Glutamatergic neuron (in vitro differentiated cells): ENCODE measurements around the gene HP1BP3. TPM values are rescaled to one million over a fixed set of nuclear protein-coding genes. Genes with fewer than 3 reads are reported as not detected.

Experiments
- DNase-seq: peaks from one replicate; pipeline ENCODE4 v3.0.0; 2022
- H3K27ac Mint-ChIP-seq: one replicate; pipeline ENCODE4 v1.8.0; 2020; ENCODE audit warnings: mild to moderate bottlenecking, mixed read lengths, inconsistent platforms; ENCODE audit not compliant: unreplicated experiment
- H3K27me3 Mint-ChIP-seq: one replicate; pipeline ENCODE4 v1.8.0; 2020; ENCODE audit warnings: mild to moderate bottlenecking, moderate library complexity, mixed read lengths, inconsistent platforms; ENCODE audit not compliant: unreplicated experiment
- H3K36me3 Mint-ChIP-seq: one replicate; pipeline ENCODE4 v1.8.0; 2020; ENCODE audit warnings: mild to moderate bottlenecking, mixed read lengths, inconsistent platforms; ENCODE audit not compliant: unreplicated experiment
- H3K4me1 Mint-ChIP-seq: one replicate; pipeline ENCODE4 v1.8.0; 2020; ENCODE audit warnings: mild to moderate bottlenecking, low read depth, mixed read lengths, inconsistent platforms; ENCODE audit not compliant: unreplicated experiment
- H3K4me3 Mint-ChIP-seq: one replicate; pipeline ENCODE4 v1.8.0; 2020; ENCODE audit warnings: mild to moderate bottlenecking, mixed read lengths, inconsistent platforms; ENCODE audit not compliant: unreplicated experiment
- H3K9me3 Mint-ChIP-seq: one replicate; pipeline ENCODE4 v1.8.0; 2020; ENCODE audit warnings: mild to moderate bottlenecking, moderate library complexity, mixed read lengths, inconsistent platforms; ENCODE audit not compliant: unreplicated experiment
- total RNA-seq: library from RNA; stranded (reverse); fragmentation: NEBNext Ultra II Directional; extraction: Animal tissue kit (Norgen Biotek cat#: 25700); gene quantifications from one replicate; pipeline ENCODE4 v1.2.1, GENCODE V29; 2021; ENCODE audit not compliant: unreplicated experiment
- TF ChIP-seq, protein P1 (sequence below): fragments of 200-600 bp; sonication (generic); IDR thresholded peaks from one replicate; pipeline ENCODE4 v1.5.0; 2021; ENCODE audit not compliant: partially characterized antibody, unreplicated experiment

The HP1BP3 gene
- total RNA-seq, 1 donor from 2014 or later, result 192 TPM

DNA sequence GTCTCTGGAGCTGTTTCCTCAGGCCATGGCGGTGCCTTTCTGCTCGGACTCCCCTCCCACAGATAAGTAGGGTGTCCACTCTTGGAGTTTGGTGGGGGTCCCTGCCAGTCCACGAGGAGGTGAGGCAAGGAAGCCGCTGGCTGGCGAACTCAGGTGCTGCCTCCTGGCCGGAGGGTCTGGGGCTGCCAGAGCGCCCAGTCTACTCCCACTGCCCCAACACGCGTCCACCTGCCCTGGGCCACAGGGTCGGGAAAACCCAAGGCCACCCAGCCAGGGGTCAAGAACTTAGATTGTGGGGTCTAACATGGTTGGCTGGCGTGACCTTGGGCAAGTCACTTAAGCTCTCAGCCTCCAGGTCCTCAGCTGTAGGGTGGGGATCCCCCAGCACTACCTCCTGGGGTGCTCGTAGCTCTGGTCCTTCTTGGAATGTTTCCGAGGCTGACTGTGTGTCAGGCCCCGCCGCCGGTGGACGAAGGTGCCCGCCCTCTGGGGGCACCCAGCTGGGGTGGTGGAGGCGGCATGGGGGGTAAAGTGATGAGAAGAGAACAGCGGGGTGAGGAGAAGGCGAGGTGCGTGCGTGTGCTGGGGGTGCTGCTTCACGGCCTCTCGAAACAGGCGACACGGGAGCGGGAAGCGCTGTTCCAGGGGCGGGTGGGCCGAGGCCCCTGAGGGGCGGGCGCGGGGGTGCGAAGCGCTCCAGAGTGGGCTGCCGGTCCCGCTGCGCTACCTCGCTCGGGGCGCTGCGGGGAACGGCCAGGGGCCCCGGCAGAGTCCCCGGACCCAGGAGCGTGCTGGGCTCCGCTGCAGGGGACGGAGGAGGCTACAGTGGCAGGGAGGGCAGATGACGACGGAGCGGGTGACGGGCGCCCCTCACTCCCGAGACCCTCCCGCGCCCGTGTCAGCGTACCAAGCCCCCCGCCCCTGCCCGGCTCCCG lies 55.8 kb downstream of the HP1BP3 start:
- H3K4me1 Mint-ChIP-seq, result peaks cover 6% of the 10 kb centered on the region
- H3K36me3 Mint-ChIP-seq, result peaks cover 5% of the 10 kb centered on the region
- no peak for DNase-seq
- peaks cover 6% of the 10 kb centered on the region for H3K9me3 Mint-ChIP-seq
- peaks cover 16% of the 10 kb centered on the region for H3K27me3 Mint-ChIP-seq
- no peak overlapping the region for H3K4me3 Mint-ChIP-seq
- no peak overlapping the region for H3K27ac Mint-ChIP-seq
- TF ChIP-seq, protein P1, sequence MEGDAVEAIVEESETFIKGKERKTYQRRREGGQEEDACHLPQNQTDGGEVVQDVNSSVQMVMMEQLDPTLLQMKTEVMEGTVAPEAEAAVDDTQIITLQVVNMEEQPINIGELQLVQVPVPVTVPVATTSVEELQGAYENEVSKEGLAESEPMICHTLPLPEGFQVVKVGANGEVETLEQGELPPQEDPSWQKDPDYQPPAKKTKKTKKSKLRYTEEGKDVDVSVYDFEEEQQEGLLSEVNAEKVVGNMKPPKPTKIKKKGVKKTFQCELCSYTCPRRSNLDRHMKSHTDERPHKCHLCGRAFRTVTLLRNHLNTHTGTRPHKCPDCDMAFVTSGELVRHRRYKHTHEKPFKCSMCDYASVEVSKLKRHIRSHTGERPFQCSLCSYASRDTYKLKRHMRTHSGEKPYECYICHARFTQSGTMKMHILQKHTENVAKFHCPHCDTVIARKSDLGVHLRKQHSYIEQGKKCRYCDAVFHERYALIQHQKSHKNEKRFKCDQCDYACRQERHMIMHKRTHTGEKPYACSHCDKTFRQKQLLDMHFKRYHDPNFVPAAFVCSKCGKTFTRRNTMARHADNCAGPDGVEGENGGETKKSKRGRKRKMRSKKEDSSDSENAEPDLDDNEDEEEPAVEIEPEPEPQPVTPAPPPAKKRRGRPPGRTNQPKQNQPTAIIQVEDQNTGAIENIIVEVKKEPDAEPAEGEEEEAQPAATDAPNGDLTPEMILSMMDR, result no peak

DNA sequence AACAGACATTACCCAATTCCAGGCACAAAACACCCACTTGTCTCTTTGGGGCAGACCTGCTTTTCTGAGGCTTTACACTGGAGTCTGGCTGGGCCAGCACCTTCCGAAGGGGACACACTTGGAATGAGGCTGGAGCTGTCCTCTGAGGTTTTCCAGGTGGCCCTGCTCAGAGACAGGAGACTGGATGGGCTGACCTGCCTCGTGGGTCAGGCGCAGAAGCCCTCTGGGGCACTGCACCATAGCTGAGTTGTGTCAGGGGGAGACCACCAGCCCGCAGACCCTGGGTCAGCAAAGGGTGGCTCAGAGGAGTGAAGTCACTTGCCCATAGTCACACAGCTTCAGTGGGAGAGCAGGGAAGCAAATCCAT lies 56.4 kb downstream of the HP1BP3 start:
- DNase-seq, result no peak
- Mint-ChIP-seq H3K4me1 (peaks cover 6% of the 10 kb centered on the region), H3K4me3 (no peak overlapping the region), H3K9me3 (peaks cover 6% of the 10 kb centered on the region), H3K36me3 (peaks cover 5% of the 10 kb centered on the region), H3K27me3 (peaks cover 16% of the 10 kb centered on the region), H3K27ac (no peak overlapping the region)
- TF ChIP-seq, protein P1, result no peak

DNA sequence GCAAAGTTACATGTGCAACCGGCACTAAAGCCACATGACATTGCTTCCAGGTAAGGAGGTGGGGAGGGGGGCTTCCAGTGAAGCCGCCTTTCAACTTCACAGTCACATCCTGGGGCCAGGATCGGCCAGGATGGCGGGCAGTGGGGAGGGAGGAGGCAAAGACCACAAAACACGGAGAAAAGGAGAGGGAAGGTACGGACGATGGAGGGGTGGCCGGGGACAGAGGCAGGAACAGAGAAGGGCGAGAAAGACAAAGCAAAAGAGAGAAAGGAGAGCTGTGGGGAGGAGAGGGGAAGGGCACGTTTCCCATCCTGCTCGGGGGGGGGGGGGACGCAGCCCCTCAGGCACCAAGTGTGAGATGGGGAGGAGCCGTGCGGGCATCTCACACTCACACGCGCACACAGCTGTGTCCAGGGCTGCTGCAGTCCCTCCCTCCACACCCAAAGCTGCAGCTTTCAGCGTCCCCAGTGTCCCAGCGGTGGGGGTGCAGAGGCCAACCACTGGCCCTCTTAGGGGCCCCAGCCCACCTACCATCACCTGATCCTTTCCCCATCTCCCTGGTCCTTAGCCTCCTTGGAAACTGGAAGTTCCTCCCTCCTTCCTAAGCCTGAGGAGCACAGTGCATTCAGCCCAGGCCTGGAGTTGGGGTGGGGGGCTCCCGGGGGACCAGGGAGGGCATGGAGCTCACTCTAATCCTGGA lies 57.0 kb downstream of the HP1BP3 start:
- H3K27me3 Mint-ChIP-seq, result peaks cover 16% of the 10 kb centered on the region
- no peak for DNase-seq

DNA sequence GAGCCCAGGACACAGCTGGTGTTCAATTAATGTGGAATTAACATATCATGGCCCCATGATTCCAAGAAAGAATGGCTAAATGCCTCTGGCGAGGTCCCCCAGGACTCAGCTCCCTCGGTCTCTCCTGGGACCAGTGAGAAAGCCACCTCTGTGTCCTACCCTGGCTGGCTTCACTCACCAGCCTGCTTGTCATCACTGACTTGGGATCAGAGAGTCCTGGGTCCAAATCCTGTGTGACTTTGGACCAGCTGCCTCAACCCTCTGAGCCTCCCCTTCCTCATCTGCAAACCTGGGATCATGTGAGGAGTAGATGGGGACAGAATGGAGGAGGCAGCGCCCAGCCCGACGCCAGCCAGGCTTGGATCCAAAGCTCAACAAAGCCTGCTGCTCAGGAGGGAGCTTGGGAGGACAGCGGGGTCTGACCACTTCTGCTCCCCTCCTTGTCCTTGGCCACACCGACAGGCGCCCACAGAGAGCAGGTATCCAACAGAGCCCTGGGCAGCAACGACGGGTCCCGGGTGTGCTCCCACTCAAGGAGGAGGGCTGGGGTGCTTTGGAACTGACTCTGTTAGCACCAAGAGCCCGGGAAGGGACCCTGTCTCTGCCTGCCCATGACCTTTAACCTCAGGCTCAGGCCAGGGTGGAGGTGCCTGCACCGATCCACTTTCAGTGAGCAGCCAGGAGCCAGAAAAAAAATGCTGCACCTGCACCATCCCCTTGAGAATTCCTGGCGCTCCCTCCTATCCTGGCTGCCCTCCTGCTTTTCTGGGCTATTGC lies 57.8 kb downstream of the HP1BP3 start:
- Mint-ChIP-seq H3K36me3 (peaks cover 5% of the 10 kb centered on the region), H3K27ac (no peak overlapping the region), H3K9me3 (peaks cover 6% of the 10 kb centered on the region), H3K4me1 (peaks cover 6% of the 10 kb centered on the region), H3K27me3 (peaks cover 16% of the 10 kb centered on the region), H3K4me3 (peak overlapping the region; percentile 34)
- no peak for DNase-seq
- TF ChIP-seq, protein P1, result no peak

More for the DNA sequence above, 57.0 kb downstream of the HP1BP3 start:
- peak overlapping the region; percentile 34 for H3K4me3 Mint-ChIP-seq
- TF ChIP-seq, protein P1, result no peak
- no peak overlapping the region for H3K27ac Mint-ChIP-seq
- peaks cover 6% of the 10 kb centered on the region for H3K9me3 Mint-ChIP-seq
- peaks cover 5% of the 10 kb centered on the region for H3K36me3 Mint-ChIP-seq
- peaks cover 6% of the 10 kb centered on the region for H3K4me1 Mint-ChIP-seq
